Measurements from ENCODE around the gene CUBN.
A peak's percentile ranks its signal among the peaks of the same experiment; 100 is the strongest.

CUBN gene

DNA sequence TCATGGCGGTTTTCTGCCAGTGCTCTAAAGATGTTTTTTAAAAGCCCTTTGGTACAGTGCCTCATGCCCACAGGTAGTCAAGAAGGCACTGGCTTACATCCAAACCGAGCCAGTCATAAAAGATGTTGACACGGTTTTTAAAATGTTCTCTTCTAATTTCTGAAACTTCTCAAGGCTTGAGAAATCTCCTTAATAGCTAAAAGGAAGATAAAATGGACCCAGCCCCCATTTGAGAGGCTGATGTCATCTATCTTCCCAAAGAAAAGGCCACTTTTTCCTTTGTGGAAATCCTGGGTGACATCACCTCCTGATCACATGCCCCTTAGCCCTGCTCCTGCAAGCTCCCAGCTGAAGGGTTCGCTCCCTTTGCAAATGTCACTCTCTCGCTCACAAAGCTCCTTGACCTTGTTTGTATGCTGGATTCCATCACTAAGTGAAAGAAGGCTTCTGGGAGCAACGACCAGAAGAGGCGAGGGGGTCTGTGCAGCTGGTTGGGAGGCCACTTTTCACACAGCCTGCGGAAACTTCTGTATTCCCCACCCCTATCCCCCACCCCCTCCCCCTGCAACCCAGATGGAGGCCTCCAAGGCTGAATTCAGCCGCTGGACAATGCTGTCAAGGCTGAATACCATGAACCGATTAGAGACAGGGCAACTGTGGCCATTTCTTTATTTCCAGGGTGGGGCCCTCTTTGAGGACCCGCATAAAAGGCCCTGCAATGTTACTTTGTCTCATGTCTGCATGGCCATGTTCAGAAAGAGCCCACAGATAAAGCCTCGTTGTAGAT, 122.8 kb downstream of the CUBN start:
- no peak for DNase-seq

DNA sequence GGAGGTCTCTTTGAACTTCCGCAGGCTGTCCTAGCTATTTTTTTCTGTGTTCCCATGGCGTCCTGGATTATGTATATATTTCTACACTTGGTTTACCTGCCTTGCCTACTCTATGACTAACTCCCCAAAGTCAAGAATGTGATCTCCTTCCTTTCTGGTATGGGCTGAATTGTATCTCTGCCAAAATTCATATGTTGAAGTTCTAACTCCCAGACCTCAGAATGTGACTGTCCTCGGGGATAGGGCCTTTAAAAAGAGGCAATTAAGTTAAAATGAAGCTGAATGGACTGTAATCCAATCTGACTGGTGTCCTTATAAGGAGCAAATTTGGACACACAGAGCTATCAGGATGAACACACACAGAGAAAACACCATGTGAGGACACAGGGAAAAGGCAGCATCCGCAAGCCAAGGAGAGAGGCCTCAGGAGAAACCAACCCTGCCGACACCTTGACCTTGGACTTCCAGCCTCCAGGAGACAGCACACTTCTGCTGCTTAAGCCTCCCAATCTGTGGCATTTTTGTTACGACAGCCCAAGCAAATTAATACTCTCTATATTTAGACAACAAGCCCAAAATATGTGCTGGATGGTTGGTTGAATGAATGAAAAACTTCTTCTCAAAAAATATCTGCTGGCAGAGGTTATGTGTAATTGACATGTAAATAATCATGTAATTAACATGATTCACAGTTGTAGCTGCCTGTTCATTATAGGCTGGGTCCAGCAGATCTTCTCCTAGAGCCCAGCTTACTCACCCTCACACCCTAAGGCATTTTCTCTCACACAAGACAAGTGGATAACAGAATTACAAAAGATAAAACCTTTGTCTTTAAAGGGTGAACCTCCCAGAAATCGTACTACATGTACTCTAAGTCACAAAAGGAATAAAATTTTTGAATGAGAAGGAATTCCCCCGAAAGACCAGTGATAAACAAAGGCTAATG, 123.7 kb downstream of the CUBN start:
- no peak for DNase-seq

DNA sequence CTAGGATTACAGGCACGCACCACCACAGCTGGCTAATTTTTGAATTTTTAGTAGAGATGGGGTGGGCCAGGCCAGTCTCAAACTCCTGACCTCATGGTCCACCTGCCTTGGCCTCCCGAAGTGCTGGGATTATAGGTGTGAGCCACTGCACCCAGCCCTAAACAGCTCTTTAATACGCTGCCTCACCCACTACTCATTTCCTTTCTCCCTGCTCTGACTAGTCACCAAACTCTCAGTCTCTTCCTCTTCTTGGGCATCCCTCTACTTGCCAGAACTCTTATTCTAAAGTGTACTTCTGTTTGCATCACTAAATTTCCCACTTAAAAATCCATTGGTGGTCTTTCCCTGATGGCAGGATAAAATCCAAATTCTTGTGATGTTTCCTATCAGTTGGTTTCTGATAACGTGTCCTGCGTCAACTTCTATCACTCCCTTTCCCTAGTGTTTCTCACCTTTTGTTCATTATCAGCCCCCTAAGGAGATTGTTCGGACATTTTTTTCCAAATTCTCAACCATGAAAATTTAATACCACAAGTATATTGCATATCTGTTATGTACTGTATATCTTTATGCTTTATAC, 124.7 kb downstream of the CUBN start:
- DNase-seq: no peak

DNA sequence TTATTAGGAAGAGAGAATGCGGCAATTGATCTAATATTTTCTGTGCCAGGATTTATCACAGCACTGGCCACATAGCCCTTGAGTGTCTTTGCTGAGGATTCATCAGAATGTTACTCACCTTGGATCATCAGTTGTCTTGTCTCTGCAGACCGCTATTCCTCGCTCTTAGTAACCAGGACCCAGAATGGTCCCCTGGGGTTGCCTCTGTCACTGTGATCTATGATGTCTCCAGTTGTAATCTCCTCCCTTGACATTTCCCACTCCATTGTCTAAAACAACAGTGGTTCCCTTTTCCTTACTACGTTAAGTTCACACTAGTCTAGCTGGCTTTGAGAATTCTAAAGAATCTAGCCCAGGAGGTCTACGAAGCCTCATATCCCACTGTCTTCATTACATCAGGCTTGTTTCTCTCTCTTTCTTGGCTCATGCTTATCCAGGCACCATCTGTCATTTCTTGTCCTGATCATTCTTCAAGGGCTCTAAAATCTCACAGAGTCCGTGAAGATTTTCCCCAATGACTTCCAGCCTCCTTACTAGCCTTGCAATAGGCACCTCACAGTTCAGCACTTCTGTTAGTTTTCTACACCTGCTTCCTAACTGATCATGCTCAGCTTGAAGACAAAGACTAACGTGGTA, 125.8 kb downstream of the CUBN start:
- DNase-seq: no peak

DNA sequence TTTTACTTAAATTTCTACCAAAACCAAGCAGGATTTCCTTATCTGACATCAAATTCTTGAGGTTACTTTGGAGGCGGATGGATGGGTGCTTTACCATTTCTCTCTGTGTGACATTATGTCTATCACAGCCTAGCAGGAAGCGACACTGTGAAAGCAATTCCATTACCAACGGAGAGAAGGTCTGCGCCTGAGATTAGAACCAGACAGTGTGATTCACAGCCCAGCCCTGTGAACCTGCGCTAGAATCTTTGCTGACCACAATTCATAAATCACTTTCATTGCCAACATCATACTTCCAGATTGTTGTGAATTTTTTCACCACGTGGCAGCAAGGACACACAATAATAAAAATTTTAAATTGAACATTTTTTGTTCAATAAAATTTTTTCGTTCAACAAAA, 126.5 kb downstream of the CUBN start:
- peak; percentile 65 for DNase-seq

DNA sequence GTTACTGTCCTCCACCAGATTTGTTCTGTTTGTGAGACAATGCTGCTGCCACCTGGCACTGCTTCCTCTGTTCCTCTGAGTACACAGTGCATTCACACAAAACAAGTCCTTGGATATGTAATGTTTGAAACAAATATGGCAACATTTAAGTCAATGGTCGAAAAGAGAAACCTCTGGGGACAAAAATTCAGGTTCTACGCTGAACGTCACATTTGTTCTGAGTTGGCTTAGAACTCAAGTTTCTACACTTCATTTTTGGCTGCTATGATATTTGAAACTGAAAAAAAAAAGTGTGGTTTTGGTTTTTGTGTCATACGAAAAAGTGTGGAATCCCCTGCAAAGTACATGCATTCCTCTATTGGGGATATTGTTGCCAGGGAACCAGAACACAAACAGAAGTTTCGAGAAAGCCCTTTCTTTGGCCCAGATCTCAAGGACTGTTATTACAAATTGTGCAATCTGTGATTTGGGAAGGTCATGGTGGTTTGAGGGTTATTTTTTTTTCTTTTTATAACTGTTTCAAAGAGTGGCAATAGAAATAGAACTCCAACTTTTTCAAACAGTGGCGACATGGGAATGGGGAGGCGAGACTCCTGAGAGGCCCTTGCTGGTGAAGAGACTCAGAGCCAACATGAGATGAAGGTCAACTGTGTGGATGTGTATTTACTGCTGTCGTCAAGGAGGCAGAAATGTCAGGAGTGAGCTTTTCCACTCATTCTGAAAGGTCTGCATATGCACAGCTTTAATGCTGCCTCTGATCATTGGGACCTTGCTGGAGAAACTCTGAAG, 127.5 kb downstream of the CUBN start:
- DNase-seq: peak; percentile 16

DNA sequence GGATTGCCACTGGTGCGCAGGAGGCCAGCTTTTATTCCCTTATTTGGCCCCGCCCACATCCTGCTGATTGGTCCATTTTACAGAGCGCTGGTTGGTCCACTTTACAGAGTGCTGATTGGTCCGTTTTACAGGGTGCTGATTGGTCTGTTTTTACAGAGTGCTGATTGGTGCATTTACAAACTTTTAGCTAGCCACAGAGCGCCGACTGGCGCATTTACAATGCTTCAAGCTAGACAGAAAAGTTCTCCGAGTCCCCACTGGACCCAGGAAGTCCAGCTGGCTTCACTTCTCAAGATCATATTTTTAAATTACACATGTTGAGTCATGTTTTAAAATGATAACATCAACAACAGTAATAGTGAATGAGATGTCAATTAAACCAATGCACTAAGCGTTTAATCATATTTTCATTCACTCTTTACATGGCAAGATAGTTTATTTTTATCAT, 128.3 kb downstream of the CUBN start:
- no peak for DNase-seq

DNA sequence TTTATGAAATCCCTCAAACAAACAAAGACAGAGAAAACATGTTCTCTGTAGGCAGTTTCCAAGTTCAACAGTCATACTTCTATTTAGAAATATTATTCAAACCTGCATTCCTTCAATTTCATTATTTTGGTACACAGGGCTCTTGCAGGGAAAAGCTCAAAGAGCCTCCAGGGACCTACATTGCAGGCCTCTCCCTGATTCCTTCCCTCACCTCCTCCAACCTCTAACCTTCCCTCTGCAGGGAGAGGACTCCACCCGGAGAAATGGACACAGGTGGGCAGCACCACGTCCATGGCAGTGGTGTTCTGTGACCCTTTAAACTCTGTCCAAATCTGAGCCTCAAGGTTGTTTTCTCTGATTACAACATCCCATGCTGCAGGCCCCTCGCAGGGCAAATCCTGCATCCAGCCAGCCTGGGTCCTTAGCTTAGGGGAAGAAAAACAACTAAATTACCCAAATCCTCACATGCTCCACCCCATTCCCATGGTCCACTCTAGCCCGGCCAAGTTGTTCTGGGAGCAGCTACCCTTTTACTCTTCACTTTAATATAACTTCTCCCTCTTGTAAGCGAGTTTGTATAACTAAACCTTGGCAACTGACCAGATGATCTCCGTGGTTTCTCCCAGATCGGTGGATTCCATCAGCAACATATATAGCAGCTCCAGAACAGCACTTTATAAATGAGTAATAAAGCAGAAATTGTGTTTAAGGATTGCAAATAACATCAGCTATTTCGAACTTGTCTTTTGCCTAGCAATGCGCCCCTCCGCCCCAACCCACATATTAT, 129.8 kb downstream of the CUBN start:
- no peak for DNase-seq

DNA sequence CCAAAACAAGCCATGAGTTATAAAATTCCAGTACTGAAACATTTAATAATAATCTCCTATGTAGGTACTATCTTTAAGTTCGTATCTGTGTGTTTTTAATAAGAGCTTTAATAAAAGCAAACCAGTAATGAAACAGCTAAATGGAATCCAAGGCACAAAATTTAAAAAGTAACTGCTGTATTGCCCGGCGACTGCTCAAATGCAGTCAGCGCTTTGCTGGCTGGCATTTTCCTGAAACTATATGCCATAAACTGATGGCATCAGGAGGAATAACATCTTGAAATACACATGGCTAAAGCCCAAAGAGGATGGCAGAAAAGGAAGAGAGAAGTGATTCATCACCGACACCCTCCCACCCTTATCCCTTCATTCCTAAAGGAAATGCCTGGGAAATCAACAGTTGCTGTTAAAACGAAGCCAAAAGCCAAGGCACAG, 133.1 kb downstream of the CUBN start:
- no peak for DNase-seq

DNA sequence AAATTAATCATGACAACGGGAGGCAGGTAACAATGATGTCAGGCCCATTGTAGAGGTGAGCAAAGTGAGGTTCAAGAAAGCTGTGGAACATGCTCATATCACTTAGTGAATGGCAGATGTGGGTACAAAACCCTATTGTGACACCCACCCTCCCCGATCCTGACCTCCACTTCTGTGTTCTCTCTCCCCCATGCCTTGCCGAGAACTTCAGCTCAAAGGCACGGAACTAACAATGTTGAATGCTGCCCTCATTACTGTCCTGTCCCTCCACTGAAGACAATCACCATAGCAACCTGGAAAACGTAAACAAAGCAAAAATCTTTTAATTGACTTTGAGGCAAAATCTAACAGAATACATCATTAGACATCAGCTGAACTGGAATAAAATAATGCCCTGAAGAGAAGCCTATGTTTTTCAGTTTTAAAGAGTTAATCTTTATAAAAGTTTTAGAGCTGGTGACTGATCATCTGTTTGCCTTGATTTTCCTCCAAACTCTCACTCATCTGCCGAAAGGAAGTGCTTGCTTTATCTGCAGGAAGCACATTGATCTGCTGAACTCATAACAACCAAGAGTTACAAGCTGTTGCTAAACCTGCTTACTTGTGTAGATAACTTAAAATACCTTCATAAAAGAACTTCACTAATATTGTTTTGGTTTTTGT, 133.6 kb downstream of the CUBN start:
- no peak for DNase-seq

DNA sequence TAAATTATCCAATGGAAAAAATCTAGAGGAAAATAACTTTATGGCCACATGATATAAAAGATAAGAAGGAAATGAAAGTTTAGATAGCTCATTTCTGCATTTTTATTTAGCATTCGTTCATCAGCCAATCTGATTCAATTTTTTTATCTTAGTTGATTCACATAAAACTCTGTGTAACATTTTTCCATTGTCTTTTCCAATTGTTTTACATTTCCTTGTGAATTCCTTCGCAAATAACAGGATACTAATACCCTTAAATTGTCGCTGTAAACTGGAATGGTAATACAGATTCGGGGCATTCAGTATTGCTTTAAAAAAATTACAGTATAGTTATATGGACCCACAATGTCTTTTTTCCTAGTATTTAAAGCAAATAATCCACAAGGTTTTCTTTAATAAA, 136.4 kb downstream of the CUBN start:
- DNase-seq: no peak

DNA sequence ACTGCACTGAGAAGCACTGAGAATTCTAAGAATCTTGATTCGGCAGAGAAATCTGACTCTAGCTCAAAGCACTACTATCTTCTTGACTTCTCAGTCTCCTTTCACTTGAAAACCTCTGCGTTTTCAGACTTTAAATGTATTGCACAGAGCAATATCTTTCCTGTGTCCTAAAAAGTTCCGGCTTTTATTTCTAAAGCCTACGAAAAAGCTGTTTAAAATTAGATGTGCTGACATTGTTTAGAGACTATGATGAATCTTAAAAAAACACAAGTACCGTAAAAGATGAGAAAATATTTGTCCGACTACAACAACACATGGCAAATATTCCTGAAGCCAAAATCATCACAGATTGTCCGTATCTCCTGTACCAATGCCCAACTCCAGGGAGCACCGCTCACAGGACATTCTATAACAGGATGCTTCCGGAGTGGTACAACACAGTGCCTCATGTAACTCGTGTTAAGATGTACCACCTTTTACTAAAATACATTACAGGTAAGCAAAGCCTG, 136.9 kb downstream of the CUBN start:
- DNase-seq: no peak

DNA sequence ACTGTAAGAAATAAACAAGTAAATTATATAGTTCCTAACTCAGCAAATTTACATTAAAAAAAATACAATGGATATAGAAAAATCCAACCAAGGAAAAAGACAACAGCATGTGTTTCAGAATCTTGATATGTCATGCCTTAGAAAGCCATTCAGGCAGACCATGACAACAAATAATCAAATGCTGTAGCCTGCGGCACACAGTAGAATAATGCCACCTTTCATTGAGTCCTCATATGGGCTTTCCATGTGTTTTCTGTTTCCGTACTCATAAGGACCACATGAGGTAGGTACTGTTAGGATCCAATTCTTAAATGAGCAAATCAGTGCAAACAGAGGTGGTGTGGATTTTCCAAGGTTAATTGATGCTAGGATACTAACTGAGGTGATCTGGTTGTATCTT, 138.6 kb downstream of the CUBN start:
- DNase-seq: no peak

DNA sequence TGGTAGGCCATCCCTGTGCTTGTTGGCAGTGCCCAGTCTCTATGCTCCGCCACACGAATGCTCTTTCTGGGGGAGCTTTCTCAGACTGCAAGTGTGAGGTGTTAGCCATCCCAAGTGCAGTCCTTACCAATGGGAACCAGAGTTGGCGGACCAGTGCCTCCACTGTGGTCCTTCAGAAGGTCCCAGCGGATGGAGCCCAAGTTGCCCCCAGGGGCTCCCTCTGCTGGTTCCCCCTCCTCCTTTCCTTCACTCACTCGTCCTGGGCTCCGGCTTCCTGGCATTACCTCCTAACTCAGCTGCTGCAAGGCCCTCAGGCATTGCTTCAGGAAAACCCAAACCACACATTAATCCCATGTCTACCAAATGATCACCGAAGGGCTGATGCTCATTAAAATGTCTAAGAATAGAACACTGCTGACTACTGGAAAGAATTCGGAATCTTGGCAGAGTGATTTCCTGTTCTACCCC, 139.8 kb downstream of the CUBN start:
- no peak for DNase-seq

DNA sequence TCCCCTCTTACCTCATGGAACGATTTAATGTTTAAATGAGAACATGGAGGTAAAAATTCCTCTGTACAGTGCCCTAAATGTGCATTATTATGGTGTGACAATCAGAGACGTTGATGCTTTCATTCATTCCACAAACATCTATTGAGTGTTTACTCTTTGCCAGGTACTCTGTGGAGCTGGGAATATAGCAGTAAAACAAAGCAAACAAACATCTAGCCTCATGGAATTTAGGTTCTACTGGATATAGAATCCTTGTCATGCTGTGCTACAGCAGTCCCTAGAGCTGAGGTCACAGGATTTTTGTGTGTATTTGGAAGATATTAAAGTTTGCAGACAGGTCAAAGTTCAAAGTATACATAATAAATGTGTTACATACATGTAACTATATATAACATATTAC, 140.7 kb downstream of the CUBN start:
- DNase-seq: no peak

DNA sequence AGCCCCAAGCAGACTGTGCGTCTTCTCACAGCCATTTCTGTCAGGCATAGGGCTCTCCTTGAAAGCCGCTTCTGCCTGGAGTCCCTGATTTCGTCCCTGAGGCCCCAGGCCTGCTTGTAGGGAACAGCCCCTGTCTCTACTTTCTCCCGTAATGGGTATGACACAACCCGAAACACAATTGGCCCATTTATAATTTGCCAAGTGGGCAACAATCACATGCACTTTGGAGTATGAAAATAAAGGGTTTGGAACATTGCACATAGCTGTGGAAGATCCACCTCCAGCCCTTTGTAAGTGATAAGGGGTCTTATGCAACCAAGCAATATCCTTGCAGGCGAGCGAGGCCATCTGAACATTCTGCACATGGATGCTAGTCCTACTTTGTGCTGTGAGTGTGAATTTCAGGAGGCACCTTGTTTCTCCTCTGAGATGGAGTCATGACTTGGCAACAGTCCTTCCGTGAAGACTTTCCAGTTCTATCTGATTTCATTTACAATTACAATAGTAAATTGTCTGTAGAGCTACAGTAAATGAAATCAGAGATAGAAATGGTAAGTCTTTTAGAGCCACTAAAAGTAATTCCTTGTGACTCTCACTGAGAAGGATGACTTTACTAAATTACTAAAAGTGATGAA, 141.5 kb downstream of the CUBN start:
- no peak for DNase-seq

DNA sequence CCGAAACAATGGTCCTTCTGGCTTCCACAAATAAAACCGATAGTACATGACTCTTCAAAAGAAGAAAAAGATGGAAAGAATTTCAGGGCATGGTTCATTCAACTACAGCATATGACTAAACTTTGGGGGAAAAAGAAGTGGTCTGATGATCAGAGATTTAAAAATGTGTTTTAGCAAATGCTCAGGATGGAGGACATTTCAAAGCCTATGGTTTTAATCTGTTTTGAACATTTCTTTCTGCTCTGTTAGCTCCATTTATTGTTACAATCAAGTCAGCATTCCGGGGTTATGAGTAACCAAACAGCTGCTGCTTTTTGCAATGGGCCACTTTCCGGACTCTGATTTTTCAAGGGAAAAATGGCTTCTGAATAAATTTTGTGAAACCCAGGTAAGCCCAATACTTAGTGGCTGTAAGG, 142.4 kb downstream of the CUBN start:
- no peak for DNase-seq

DNA sequence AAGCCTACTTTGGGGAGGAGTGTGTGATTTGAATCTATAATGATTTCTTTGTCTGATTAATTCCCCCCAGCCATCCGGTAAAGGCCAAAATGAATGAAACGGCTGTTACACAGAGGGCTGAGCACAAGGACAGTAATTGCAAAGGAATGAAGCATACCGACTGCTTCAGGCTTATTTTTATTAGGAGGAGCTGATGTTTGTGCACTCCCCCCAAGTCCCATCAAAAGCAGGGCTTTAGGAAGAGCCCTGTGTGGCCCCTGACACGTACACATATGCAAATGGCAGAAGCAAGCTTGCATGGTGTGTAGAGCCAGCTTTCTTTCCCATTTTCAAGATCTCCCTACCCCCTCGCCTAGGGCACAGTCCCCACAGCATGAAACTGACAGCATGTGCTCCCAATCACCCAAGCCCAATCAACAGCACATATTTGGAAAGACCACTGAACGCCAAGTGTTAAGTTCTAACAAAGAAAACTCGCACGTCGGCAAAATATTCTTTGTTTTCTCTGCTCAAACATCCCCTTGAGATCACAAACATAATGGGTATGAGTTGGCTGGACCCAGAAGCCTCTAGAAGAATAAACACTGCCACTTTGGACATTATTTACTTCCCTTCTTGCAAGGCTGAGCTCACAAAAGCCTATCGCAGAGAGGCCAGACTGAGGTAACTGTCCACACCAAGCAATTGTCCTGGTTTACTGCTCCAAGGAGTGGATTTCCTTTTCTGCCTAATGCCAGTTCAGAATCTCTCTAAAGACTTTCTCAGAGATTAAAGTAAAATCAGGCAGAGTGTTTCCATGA, 143.0 kb downstream of the CUBN start:
- no peak for DNase-seq

DNA sequence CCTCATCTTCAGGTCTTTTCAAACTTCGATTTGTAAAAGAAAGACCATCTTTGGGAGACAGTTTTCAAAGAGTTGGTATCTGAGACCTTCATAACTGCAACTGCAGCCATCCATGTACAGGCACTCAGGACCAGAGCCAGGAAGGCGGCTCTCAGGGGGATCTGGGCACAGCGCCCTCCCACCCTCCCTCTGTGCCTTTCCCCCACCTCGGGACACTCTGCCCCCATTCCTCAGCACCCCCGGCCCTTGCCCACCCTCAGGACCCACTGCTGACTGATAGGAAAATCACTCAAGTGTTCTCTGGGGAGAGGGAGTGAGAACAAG, 143.6 kb downstream of the CUBN start:
- DNase-seq: no peak
